SU-DHL-6 (cell line): ENCODE results near the gene DLG3.

ENCODE experiments used
- H2AFZ ChIP-seq: fragments of 200-600 bp; sonication (generic); 2 replicates; pipeline ENCODE4 v1.6.1; 2014; ENCODE audit warnings: low read depth, mild to moderate bottlenecking, moderate library complexity, mixed read lengths, antibody characterized with exemption, low read length; ENCODE audit not compliant: severe bottlenecking
- H3F3A ChIP-seq: fragments of 200-600 bp; shearing (Covaris generic); 2 replicates; pipeline ENCODE4 v1.6.0; 2016; ENCODE audit warnings: antibody characterized with exemption, mild to moderate bottlenecking; ENCODE audit not compliant: insufficient read depth
- H3K27ac ChIP-seq: fragments of 200-600 bp; sonication (generic); 2 replicates; pipeline ENCODE4 v1.5.1; 2016; ENCODE audit warnings: low read depth, mild to moderate bottlenecking, low read length, moderate library complexity, mixed read lengths
- H3K27me3 ChIP-seq: fragments of 200-600 bp; sonication (generic), shearing (Covaris generic); 2 replicates; pipeline ENCODE4 v1.6.0; 2014; ENCODE audit warnings: mild to moderate bottlenecking, low read length
- H3K36me3 ChIP-seq: fragments of 200-600 bp; sonication (generic); 2 replicates; pipeline ENCODE4 v1.6.1; 2014; ENCODE audit warnings: mild to moderate bottlenecking, low read length, mixed read lengths
- H3K4me2 ChIP-seq: fragments of 300-600, 200-600 bp; shearing (Covaris generic), sonication (generic); 2 replicates; pipeline ENCODE4 v1.6.0; 2014; ENCODE audit warnings: low read length, low read depth, mild to moderate bottlenecking; ENCODE audit not compliant: poor library complexity, severe bottlenecking
- H3K4me3 ChIP-seq: fragments of 200-600 bp; sonication (generic); 2 replicates; pipeline ENCODE4 v1.5.1; 2014; ENCODE audit warnings: antibody characterized with exemption, low read length, mild to moderate bottlenecking, mixed read lengths; ENCODE audit not compliant: insufficient read depth, poor library complexity, severe bottlenecking
- H3K79me2 ChIP-seq: fragments of 200-600 bp; sonication (generic); 2 replicates; pipeline ENCODE4 v1.6.1; 2014; ENCODE audit warnings: mild to moderate bottlenecking, low read length, moderate library complexity; ENCODE audit not compliant: insufficient read depth
- H3K9ac ChIP-seq: fragments of 200-600 bp; sonication (generic); 2 replicates; pipeline ENCODE4 v1.7.0; 2014; ENCODE audit warnings: mild to moderate bottlenecking, low read length
- H3K9me2 ChIP-seq: fragments of 200-600 bp; sonication (generic); replicated peaks from 2 replicates; pipeline ENCODE4 v1.6.1; 2014; ENCODE audit warnings: low read length; ENCODE audit not compliant: insufficient read depth
- H3K9me3 ChIP-seq: fragments of 200-600 bp; sonication (generic); 2 replicates; pipeline ENCODE4 v1.6.1; 2014; ENCODE audit warnings: low read length, mixed read lengths; ENCODE audit not compliant: insufficient read depth
- H4K20me1 ChIP-seq: fragments of 200-600 bp; sonication (generic); 2 replicates; pipeline ENCODE4 v1.6.1; 2014; ENCODE audit warnings: low read depth, mild to moderate bottlenecking, antibody characterized with exemption, low read length, moderate library complexity, mixed read lengths
- EZH2phosphoT487 ChIP-seq: fragments of 200-600 bp; sonication (generic), shearing (Covaris generic); conservative IDR thresholded peaks from 2 replicates; pipeline ENCODE4 v1.6.1; 2018; ENCODE audit warnings: mild to moderate bottlenecking, antibody characterized with exemption, low read length, moderate library complexity, mixed read lengths
- TF ChIP-seq, protein P1 (sequence below): fragments of 200-600 bp; sonication (generic); IDR thresholded peaks from one replicate; pipeline ENCODE4 v1.5.1; 2017; ENCODE audit warnings: antibody characterized with exemption, mild to moderate bottlenecking, low read length, moderate library complexity; ENCODE audit not compliant: insufficient read depth, poor library complexity, severe bottlenecking

The DLG3 gene

DNA sequence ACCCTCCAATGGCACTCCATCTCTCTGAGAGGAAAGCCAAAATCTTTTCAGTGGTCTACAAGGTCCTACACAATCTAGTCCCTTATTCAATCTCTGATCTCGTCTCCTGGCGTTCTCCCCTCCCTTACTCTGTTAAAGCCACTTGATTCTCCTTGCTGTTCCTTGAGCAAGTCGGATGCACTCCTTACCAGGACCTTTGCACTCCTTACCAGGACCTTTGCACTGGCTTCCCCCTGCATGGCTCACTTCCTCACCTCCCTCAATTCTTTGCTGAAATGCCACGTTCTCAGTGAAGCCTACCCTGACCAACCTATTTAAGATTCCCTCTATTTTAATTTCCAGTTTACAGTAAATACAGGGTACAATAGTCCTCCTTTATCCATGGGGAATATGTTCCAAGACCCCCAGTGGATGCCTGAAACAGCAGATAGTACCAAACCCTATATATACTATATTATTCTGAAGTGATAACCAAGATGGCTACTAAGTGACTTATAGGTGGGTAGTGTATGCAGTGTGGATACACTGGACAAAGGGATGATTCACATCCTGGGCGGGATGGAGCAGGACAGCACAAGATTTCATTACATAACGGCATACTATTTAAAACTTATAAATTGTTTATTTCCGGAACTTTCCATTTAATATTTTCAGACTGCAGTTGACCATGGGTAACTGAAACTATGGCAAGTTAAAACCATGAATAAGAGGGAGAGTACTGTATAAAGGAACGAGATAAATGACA lies 6.5 kb upstream of the DLG3 start:
- Histone ChIP-seq H4K20me1 (no peaks in the 10 kb centered on the region), H3K9me3 (no peaks in the 10 kb centered on the region)

GRCh38 chrX:70439016-70439415 lies 5.6 kb upstream of the DLG3 start:
- Histone ChIP-seq H2AFZ (no peak overlapping the region), H3K9ac (no peak overlapping the region), H3K9me2 (no peaks in the 10 kb centered on the region), H3K79me2 (no peaks in the 10 kb centered on the region), H3K4me3 (no peak overlapping the region), H3K27ac (no peak overlapping the region), H3K36me3 (no peaks in the 10 kb centered on the region), H3K9me3 (no peaks in the 10 kb centered on the region), H3K27me3 (no peaks in the 10 kb centered on the region), H3F3A (0 out of 2 replicates have a peak, but pooled peaks cover 6% of the 10 kb centered on the region), H3K4me2 (no peak overlapping the region), H4K20me1 (no peaks in the 10 kb centered on the region)
- TF ChIP-seq EZH2phosphoT487 = no peak
- TF ChIP-seq, protein P1, sequence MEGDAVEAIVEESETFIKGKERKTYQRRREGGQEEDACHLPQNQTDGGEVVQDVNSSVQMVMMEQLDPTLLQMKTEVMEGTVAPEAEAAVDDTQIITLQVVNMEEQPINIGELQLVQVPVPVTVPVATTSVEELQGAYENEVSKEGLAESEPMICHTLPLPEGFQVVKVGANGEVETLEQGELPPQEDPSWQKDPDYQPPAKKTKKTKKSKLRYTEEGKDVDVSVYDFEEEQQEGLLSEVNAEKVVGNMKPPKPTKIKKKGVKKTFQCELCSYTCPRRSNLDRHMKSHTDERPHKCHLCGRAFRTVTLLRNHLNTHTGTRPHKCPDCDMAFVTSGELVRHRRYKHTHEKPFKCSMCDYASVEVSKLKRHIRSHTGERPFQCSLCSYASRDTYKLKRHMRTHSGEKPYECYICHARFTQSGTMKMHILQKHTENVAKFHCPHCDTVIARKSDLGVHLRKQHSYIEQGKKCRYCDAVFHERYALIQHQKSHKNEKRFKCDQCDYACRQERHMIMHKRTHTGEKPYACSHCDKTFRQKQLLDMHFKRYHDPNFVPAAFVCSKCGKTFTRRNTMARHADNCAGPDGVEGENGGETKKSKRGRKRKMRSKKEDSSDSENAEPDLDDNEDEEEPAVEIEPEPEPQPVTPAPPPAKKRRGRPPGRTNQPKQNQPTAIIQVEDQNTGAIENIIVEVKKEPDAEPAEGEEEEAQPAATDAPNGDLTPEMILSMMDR = no peak

More for the DNA sequence above, 6.5 kb upstream of the DLG3 start:
- Histone ChIP-seq H3K4me3 (no peak overlapping the region), H3K27ac (no peak overlapping the region), H3K4me2 (no peak overlapping the region), H3K9ac (no peak overlapping the region), H3F3A (0 out of 2 replicates have a peak, but pooled peaks cover 6% of the 10 kb centered on the region), H3K36me3 (no peaks in the 10 kb centered on the region), H3K9me2 (no peaks in the 10 kb centered on the region), H3K27me3 (no peaks in the 10 kb centered on the region), H2AFZ (no peak overlapping the region), H3K79me2 (no peaks in the 10 kb centered on the region)
- no peak for TF ChIP-seq EZH2phosphoT487
- TF ChIP-seq, protein P1 = no peak

DNA sequence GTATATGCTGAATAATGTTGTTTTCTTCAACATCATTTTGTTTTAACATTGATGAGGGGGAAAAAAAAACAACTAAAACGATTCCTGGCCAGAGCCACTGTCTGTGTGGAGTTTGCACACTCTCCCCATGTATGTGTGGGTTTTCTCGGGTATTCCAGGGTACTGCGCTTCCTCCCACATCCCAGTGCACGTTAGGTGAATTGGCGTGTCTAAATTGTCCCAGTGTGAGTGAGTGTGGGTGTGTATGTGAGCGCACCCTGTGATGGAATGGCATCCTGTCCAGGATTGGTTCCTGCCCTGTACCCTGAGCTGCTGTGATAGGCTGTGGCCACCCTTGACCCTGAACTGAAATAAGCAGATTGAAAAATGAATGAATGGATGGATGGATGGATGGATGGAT lies 2.4 kb upstream of the DLG3 start:
- no peaks in the 10 kb centered on the region for H3F3A ChIP-seq
- no peak overlapping the region for H3K4me2 ChIP-seq

More for the DNA sequence above, 2.4 kb upstream of the DLG3 start:
- Histone ChIP-seq H2AFZ (no peak overlapping the region), H4K20me1 (no peaks in the 10 kb centered on the region), H3K27ac (no peak overlapping the region), H3K9me3 (no peaks in the 10 kb centered on the region), H3K79me2 (no peaks in the 10 kb centered on the region), H3K9ac (no peak overlapping the region), H3K36me3 (no peaks in the 10 kb centered on the region), H3K4me3 (no peak overlapping the region), H3K9me2 (no peaks in the 10 kb centered on the region), H3K27me3 (no peaks in the 10 kb centered on the region)
- no peak for TF ChIP-seq EZH2phosphoT487
- TF ChIP-seq, protein P1 = no peak
